HEK293 (cell line): ENCODE results near the gene R3HDM2.

Source experiments
- CTCF ChIA-PET: fragments of 350-600 bp; formaldehyde crosslinking; extraction: SDS; loops from one replicate; lab custom pipeline; 2021; ENCODE audit warnings: antibody characterized with exemption; lab: Yijun Ruan, JAX
- POLR2A ChIA-PET: fragments of 300-600 bp; formaldehyde crosslinking; extraction: SDS; loops from one replicate; lab custom pipeline; 2020; ENCODE audit warnings: antibody characterized with exemption, inconsistent platforms; lab: Yijun Ruan, JAX
- H3K27ac ChIP-seq: fragments of 200-500 bp; sonication (Bioruptor generic); 2 replicates; pipeline ENCODE4 v1.5.1; 2014; ENCODE audit warnings: low read depth, low read length, control low read depth, inconsistent platforms; ENCODE audit errors: extremely low read depth
- H3K36me3 ChIP-seq, 2 experiments: fragments of 200-500 bp in 1 of 2; sonication (Bioruptor generic) in 1 of 2; 1 replicate in 1 of 2; 2 replicates in 1 of 2; pipeline ENCODE4 v1.5.1; 2014 to 2017; ENCODE audit warnings: inconsistent platforms in 2 of 2, low read length in 2 of 2; ENCODE audit not compliant: control insufficient read depth in 2 of 2, insufficient read depth in 1 of 2
- H3K4me1 ChIP-seq: fragments of 200-500 bp; sonication (Bioruptor generic); 2 replicates; pipeline ENCODE4 v1.5.1; 2014; ENCODE audit warnings: mild to moderate bottlenecking, low read length, inconsistent platforms; ENCODE audit not compliant: control insufficient read depth, insufficient read depth
- H3K4me3 ChIP-seq: 2 replicates; pipeline ENCODE4 v1.5.1; 2011; ENCODE audit warnings: low read depth, mild to moderate bottlenecking, control low read depth, low read length, moderate library complexity
- H3K9me3 ChIP-seq: fragments of 200-500 bp; sonication (Bioruptor generic); 2 replicates; pipeline ENCODE4 v1.5.1; 2014; ENCODE audit warnings: low read depth, low read length, inconsistent platforms; ENCODE audit not compliant: control insufficient read depth, insufficient read depth
- KLF1 ChIP-seq: fragments of 450-650 bp; formaldehyde crosslinking; IDR thresholded peaks from 2 replicates; pipeline ENCODE4 v1.5.1; 2016; ENCODE audit warnings: missing biosample characterization, missing genetic modification characterization
- PRDM1 ChIP-seq: fragments of 450-650 bp; formaldehyde crosslinking; IDR thresholded peaks from 2 replicates; pipeline ENCODE4; 2016; ENCODE audit warnings: missing biosample characterization, missing genetic modification characterization
- SP2 ChIP-seq: fragments of 450-650 bp; formaldehyde crosslinking; IDR thresholded peaks from 2 replicates; pipeline ENCODE4 v1.5.1; 2016; ENCODE audit warnings: missing biosample characterization, missing genetic modification characterization
- ZFHX2 ChIP-seq: fragments of 450-650 bp; formaldehyde crosslinking; conservative IDR thresholded peaks from 2 replicates; pipeline ENCODE4 v1.5.1; 2016; ENCODE audit warnings: missing biosample characterization, missing genetic modification characterization
- ZFP3 ChIP-seq: fragments of 450-650 bp; formaldehyde crosslinking; IDR thresholded peaks from 2 replicates; pipeline ENCODE4 v1.5.1; 2016; ENCODE audit warnings: low read depth, missing biosample characterization, missing genetic modification characterization
- ZIC2 ChIP-seq: fragments of 450-650 bp; formaldehyde crosslinking; IDR thresholded peaks from 2 replicates; pipeline ENCODE4 v1.5.1; 2016; ENCODE audit warnings: missing biosample characterization, missing genetic modification characterization
- ZNF138 ChIP-seq: fragments of 450-650 bp; formaldehyde crosslinking; IDR thresholded peaks from 2 replicates; pipeline ENCODE4 v1.5.1; 2016; ENCODE audit warnings: missing biosample characterization, missing genetic modification characterization, borderline replicate concordance
- ZNF184 ChIP-seq: fragments of 450-650 bp; IDR thresholded peaks from 2 replicates; pipeline ENCODE4 v1.5.1; 2018; ENCODE audit warnings: missing biosample characterization, mild to moderate bottlenecking, missing genetic modification characterization
- ZNF248 ChIP-seq: fragments of 450-650 bp; formaldehyde crosslinking; IDR thresholded peaks from 2 replicates; pipeline ENCODE4 v1.5.1; 2017; ENCODE audit warnings: missing biosample characterization, missing genetic modification characterization
- ZNF561 ChIP-seq: fragments of 450-650 bp; IDR thresholded peaks from 2 replicates; pipeline ENCODE4 v1.5.1; 2018; ENCODE audit warnings: missing biosample characterization, missing genetic modification characterization, borderline replicate concordance
- ZNF629 ChIP-seq: fragments of 450-650 bp; formaldehyde crosslinking; IDR thresholded peaks from 2 replicates; pipeline ENCODE4 v1.5.1; 2017; ENCODE audit warnings: missing biosample characterization, missing genetic modification characterization
- ZNF768 ChIP-seq: fragments of 450-650 bp; formaldehyde crosslinking; IDR thresholded peaks from 2 replicates; pipeline ENCODE4 v1.5.1; 2018; ENCODE audit warnings: missing biosample characterization, mild to moderate bottlenecking, missing genetic modification characterization
- ZSCAN16 ChIP-seq: fragments of 450-650 bp; formaldehyde crosslinking; IDR thresholded peaks from 2 replicates; pipeline ENCODE4 v1.5.1; 2016; ENCODE audit warnings: missing biosample characterization, missing genetic modification characterization
- TF ChIP-seq, protein P1 (sequence below): fragments of 450-650 bp; formaldehyde crosslinking; IDR thresholded peaks from 2 replicates; pipeline ENCODE4 v1.5.1; 2016; ENCODE audit warnings: missing biosample characterization, missing genetic modification characterization
- TF ChIP-seq, protein P2 (sequence below): fragments of 450-650 bp; formaldehyde crosslinking; optimal IDR thresholded peaks from 2 replicates; pipeline ENCODE3; 2016; ENCODE audit warnings: missing biosample characterization, mild to moderate bottlenecking, missing genetic modification characterization
- TF ChIP-seq, protein P3 (sequence below): fragments of 450-650 bp; formaldehyde crosslinking; IDR thresholded peaks from 2 replicates; pipeline ENCODE4 v1.5.1; 2016; ENCODE audit warnings: missing biosample characterization, missing genetic modification characterization
- TF ChIP-seq, protein P4 (sequence below): fragments of 450-650 bp; IDR thresholded peaks from 2 replicates; pipeline ENCODE4 v1.5.1; 2018; ENCODE audit warnings: missing biosample characterization, missing genetic modification characterization
- TF ChIP-seq, protein P5 (sequence below): fragments of 450-650 bp; formaldehyde crosslinking; IDR thresholded peaks from 2 replicates; pipeline ENCODE4 v1.5.1; 2016; ENCODE audit warnings: missing biosample characterization, missing genetic modification characterization, borderline replicate concordance
- TF ChIP-seq, protein P6 (sequence below): fragments of 450-650 bp; formaldehyde crosslinking; IDR thresholded peaks from 2 replicates; pipeline ENCODE4 v1.5.1; 2016; ENCODE audit warnings: missing biosample characterization, missing genetic modification characterization

The R3HDM2 gene

DNA sequence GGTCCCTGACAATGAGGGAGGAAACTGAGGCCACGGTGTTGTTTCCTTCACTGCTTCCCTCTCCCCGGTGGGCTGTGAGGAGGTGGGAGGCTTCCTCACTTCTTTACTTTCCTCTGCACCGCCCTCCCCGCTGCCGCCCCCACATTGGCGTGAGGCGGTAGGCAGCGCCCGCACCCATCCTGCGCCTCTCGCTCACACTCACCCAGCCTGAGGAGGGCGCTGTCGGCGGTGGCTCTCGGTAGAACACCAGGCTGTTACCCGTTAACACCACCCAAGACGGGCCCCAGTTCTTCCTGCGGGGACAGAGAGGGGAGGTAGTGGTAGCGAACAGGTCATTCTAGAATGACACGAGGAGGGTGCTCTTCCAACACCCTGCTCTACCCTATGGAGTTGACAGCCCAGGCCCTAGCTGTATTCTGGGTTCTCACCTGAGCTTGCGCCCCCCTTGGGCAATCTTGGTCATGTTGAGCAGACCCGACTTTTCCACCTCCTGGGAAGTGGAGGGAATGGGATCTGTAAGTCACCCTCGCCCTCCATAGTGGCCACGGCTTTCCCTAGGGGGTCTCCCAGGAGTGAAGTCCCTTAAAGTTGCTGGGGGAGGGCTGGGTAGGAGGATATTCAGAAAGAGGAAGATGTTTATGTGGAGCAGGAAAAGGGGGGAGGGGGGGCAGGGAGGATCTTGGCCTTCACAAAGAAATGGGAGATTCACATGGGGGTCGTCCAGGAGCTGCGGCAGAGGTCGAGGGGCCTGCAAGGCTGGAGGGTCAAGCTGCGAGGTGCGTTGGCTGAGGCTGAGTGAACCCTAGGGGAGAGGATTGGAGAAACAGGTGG is 45.5 kb upstream of the R3HDM2 start (continued):
- no peak for TF ChIP-seq ZNF138 (tag by site-specific recombination)
- TF ChIP-seq, protein P1, sequence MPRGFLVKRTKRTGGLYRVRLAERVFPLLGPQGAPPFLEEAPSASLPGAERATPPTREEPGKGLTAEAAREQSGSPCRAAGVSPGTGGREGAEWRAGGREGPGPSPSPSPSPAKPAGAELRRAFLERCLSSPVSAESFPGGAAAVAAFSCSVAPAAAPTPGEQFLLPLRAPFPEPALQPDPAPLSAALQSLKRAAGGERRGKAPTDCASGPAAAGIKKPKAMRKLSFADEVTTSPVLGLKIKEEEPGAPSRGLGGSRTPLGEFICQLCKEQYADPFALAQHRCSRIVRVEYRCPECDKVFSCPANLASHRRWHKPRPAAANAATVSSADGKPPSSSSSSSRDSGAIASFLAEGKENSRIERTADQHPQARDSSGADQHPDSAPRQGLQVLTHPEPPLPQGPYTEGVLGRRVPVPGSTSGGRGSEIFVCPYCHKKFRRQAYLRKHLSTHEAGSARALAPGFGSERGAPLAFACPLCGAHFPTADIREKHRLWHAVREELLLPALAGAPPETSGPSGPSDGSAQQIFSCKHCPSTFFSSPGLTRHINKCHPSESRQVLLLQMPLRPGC, result no peak
- TF ChIP-seq PRDM1 (tag by site-specific recombination), result no peak
- TF ChIP-seq, protein P2, sequence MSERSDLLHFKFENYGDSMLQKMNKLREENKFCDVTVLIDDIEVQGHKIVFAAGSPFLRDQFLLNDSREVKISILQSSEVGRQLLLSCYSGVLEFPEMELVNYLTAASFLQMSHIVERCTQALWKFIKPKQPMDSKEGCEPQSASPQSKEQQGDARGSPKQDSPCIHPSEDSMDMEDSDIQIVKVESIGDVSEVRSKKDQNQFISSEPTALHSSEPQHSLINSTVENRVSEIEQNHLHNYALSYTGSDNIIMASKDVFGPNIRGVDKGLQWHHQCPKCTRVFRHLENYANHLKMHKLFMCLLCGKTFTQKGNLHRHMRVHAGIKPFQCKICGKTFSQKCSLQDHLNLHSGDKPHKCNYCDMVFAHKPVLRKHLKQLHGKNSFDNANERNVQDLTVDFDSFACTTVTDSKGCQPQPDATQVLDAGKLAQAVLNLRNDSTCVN (tag by site-specific recombination), result no peak
- TF ChIP-seq ZSCAN16 (tag by site-specific recombination), result no peak
- no peak for TF ChIP-seq ZNF184 (tag by site-specific recombination)
- TF ChIP-seq ZFP3 (tag by site-specific recombination), result no peak

DNA sequence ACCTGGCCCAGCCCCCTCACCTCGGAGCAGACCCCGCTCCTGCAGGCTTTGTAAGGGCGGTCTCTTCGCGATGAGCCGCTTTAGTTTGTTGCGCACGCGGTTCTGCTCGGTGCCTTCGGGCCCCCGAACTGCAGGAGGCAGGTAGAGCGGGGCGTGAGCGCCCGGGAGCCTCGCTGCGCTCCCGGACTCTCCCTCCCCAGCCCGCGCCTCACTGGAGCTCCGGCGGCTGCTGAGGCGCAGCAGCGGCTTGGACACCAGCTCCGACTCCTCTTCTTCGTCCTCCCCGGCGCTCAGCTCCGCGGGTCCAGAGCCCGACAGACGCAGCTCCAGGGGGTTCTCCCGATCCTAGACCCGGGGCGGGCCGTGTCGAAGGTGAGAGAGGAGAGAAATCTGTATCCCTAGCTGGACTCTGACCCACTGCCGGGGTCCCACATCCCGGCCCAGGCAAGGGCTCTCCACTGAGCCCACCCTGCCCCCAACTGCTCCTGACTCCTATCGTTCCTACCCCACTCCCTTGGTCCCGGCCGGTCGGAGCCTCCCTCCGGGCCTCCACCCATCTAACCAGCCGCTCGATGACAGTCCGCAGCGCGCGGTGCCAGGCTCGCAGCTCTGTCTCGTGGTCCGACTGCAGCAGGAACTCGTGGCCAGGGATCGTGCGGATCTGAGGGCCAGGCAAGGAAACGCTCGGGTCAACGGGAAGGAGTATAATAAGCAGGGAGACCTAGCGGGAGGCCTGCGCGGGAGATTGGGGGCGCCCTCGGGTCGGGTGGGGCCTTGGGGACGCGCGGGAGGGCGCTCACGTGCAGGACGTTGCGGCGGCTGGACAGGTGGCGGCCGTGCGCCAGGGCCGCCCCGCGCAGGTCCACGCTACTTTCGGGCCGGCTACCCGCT is 44.7 kb upstream of the R3HDM2 start:
- ChIA-PET CTCF (interaction anchor here (0.9 to 2.4 kb wide), 5 partner anchors 10 to 23 kb away, joined by 5 to 19 read pairs (median 5); partner anchors contain the start of genes GLI1 and INHBE), POLR2A (no interaction called here)
- H3K27ac ChIP-seq, result no peak overlapping the region
- TF ChIP-seq ZNF629 (tag by site-specific recombination) (no peak), ZFHX2 (tag by site-specific recombination) (no peak), ZNF768 (tag by site-specific recombination) (no peak), SP2 (tag by site-specific recombination) (no peak), ZNF248 (no peak)
- TF ChIP-seq, protein P3, sequence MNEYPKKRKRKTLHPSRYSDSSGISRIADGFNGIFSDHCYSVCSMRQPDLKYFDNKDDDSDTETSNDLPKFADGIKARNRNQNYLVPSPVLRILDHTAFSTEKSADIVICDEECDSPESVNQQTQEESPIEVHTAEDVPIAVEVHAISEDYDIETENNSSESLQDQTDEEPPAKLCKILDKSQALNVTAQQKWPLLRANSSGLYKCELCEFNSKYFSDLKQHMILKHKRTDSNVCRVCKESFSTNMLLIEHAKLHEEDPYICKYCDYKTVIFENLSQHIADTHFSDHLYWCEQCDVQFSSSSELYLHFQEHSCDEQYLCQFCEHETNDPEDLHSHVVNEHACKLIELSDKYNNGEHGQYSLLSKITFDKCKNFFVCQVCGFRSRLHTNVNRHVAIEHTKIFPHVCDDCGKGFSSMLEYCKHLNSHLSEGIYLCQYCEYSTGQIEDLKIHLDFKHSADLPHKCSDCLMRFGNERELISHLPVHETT (tag by site-specific recombination), result no peak
- TF ChIP-seq, protein P4, sequence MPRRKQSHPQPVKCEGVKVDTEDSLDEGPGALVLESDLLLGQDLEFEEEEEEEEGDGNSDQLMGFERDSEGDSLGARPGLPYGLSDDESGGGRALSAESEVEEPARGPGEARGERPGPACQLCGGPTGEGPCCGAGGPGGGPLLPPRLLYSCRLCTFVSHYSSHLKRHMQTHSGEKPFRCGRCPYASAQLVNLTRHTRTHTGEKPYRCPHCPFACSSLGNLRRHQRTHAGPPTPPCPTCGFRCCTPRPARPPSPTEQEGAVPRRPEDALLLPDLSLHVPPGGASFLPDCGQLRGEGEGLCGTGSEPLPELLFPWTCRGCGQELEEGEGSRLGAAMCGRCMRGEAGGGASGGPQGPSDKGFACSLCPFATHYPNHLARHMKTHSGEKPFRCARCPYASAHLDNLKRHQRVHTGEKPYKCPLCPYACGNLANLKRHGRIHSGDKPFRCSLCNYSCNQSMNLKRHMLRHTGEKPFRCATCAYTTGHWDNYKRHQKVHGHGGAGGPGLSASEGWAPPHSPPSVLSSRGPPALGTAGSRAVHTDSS, result no peak
- no peaks in the 10 kb centered on the region for H3K9me3 ChIP-seq
- H3K4me3 ChIP-seq, result no peak overlapping the region
- no peaks in the 10 kb centered on the region for H3K36me3 ChIP-seq
- H3K4me1 ChIP-seq, result no peaks in the 10 kb centered on the region

DNA sequence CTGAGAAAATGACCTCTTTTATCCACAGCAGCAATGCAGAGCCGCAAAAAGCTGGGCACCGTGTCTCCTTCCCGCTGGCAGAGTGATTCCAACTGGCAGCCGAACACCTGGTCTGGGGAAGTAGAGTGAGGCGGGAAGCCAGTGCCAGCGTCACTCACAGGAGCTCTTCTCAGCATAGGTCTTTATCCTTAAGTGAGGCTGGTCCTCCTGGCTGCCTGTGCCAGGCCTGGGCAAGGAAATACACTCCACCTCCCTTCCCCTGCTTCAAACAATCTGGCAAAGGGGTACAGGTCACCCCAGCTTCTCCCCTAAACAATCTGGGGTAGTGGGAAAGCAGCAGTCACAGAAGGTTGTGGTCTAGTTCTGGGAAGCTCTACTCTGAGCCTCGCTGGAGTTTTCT is 44.0 kb upstream of the R3HDM2 start:
- CTCF ChIA-PET, result interaction anchor here (0.9 to 2.4 kb wide), 5 partner anchors 9 to 22 kb away, joined by 5 to 19 read pairs (median 5); partner anchors contain the start of genes GLI1 and INHBE
- POLR2A ChIA-PET, result no interaction called here
- no peak for TF ChIP-seq KLF1 (tag by site-specific recombination)
- TF ChIP-seq, protein P5, sequence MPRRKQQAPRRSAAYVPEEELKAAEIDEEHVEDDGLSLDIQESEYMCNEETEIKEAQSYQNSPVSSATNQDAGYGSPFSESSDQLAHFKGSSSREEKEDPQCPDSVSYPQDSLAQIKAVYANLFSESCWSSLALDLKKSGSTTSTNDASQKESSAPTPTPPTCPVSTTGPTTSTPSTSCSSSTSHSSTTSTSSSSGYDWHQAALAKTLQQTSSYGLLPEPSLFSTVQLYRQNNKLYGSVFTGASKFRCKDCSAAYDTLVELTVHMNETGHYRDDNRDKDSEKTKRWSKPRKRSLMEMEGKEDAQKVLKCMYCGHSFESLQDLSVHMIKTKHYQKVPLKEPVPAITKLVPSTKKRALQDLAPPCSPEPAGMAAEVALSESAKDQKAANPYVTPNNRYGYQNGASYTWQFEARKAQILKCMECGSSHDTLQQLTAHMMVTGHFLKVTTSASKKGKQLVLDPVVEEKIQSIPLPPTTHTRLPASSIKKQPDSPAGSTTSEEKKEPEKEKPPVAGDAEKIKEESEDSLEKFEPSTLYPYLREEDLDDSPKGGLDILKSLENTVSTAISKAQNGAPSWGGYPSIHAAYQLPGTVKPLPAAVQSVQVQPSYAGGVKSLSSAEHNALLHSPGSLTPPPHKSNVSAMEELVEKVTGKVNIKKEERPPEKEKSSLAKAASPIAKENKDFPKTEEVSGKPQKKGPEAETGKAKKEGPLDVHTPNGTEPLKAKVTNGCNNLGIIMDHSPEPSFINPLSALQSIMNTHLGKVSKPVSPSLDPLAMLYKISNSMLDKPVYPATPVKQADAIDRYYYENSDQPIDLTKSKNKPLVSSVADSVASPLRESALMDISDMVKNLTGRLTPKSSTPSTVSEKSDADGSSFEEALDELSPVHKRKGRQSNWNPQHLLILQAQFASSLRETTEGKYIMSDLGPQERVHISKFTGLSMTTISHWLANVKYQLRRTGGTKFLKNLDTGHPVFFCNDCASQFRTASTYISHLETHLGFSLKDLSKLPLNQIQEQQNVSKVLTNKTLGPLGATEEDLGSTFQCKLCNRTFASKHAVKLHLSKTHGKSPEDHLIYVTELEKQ (tag by site-specific recombination), result no peak
- TF ChIP-seq, protein P6, sequence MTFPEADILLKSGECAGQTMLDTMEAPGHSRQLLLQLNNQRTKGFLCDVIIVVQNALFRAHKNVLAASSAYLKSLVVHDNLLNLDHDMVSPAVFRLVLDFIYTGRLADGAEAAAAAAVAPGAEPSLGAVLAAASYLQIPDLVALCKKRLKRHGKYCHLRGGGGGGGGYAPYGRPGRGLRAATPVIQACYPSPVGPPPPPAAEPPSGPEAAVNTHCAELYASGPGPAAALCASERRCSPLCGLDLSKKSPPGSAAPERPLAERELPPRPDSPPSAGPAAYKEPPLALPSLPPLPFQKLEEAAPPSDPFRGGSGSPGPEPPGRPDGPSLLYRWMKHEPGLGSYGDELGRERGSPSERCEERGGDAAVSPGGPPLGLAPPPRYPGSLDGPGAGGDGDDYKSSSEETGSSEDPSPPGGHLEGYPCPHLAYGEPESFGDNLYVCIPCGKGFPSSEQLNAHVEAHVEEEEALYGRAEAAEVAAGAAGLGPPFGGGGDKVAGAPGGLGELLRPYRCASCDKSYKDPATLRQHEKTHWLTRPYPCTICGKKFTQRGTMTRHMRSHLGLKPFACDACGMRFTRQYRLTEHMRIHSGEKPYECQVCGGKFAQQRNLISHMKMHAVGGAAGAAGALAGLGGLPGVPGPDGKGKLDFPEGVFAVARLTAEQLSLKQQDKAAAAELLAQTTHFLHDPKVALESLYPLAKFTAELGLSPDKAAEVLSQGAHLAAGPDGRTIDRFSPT (tag by site-specific recombination), result no peak
- TF ChIP-seq ZNF561 (tag by site-specific recombination), result no peak
- TF ChIP-seq ZIC2 (tag by site-specific recombination), result no peak

More for the DNA sequence above, 44.0 kb upstream of the R3HDM2 start:
- Histone ChIP-seq H3K27ac (no peak overlapping the region), H3K4me1 (no peaks in the 10 kb centered on the region), H3K36me3 (no peaks in the 10 kb centered on the region), H3K4me3 (no peak overlapping the region), H3K9me3 (no peaks in the 10 kb centered on the region)
